HG03457 (cell line): ENCODE data around the gene PTPRT.

Experiments used
- ATAC-seq: cut with Tn5 transposase; IDR thresholded peaks from one replicate; pipeline ENCODE4 v1.9.1; 2021; ENCODE audit warnings: moderate number of reproducible peaks; ENCODE audit not compliant: unreplicated experiment

PTPRT gene

DNA sequence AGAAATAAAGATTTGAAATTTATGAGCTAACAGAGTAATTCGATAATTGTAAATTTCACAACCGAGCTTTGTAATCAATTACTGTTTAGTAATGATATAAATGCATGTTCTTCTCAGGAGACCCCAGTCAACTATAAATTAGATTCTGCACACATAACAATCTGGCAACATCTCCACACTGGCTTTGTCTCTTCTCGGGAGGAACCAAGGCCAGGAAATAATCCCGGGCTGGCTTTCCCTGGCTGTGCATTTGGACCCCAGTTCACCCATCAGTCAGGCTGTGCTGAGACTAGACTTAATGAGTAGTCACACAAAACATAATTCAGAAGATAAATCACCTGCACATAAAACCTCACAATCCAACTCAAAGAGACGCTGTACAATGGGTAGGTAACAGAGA, 65.5 kb downstream of the PTPRT start:
- ATAC-seq = no peak

DNA sequence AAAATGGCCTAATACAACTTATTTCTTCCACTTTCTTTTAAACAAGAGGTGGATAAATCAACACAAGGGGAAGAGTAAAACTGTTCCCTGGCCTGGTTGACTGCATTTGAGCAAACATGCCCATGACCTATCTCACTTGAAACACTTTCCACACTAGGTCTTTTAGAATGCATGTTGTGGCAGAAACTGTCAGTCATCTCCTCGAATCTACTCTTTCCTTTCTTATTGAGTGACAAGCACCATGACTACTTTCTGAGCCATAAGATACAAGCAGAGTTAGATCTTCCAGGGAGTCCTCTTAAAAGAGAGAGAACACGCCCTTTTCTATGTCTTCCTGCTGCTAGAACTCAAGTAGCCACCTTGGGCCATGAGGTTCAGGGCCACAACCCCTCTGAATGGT, 66.5 kb downstream of the PTPRT start:
- no peak for ATAC-seq

- ATAC-seq = no peak
These were observed 70.0 kb downstream of the PTPRT start for GRCh38 chr20:43119720-43120119.

DNA sequence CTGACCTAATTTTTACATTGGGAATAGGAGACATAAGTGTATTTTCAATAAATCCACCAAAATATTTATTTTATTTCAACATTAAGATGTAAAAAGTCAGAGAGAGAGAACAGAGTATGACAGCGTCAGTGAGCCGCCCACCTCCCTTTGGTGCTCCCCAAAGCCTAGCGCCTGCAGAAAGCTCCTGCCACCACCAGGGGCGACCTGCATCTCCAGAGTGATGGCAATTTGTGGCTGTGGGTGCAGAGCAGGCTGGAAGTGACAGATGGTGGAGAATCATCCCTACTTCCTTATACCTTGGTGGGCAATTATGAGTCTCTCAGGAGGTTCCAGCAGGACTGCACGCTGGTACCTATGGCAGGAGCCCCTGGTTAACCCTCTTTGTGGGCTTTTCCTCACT, 87.3 kb downstream of the PTPRT start:
- no peak for ATAC-seq

DNA sequence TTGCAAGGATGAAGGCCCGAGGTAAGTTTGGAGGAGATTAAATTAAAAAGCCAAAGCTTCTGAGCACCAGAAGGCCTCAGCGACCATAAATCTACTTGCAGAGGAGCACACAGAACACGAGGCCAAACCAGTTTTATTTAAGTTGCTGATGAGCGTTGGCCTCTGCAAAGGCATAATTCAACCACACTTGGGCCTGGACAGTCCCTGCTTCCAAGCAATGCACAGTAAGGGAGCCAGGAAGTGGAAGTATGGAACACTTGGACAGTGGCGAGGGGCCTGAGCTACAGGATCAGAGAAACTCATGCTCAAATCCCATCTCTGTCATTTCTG, 92.8 kb downstream of the PTPRT start:
- ATAC-seq = no peak

- ATAC-seq = no peak
These were observed 93.4 kb downstream of the PTPRT start for GRCh38 chr20:43096126-43096930.

DNA sequence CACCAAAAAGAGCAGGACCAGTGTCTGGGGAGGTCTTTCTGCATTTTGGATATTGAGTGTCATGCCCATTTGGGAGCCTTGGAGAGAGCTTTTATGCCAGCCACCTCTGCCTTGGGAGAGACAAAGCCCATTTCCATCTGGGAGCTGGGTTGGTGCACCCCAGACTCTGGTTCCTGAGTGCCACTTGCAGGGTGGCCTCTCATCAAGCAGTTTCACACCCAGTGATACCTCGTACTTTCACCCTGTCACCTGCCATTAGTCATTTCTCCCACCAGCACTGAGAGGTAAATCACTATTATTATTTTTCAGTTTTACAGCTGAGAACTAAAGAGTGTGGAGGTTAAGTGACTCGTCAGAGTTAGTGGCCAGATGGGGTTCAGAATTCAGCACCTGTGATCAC, 94.7 kb downstream of the PTPRT start:
- no peak for ATAC-seq

- no peak for ATAC-seq
These were observed 97.2 kb downstream of the PTPRT start for GRCh38 chr20:43092386-43093088.

DNA sequence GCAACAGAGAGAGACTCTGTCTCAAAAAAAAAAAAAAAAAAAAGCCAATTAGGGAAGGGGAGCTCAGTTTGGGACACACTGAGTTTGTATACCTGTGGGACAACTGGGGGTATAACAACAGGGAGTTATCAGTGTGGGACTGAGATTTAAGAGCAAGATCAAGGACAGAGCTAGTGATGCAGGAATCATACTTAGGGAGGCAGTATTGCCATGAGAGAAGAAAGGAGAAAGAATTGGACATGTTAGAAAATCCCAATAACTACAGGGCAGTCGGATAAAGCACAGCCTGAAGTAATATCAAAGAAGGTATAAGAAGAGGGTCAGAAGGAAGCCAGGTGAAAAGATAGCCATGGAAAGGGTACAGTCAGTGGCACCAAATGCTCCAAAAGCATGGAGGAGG, 121.2 kb downstream of the PTPRT start:
- ATAC-seq = no peak

DNA sequence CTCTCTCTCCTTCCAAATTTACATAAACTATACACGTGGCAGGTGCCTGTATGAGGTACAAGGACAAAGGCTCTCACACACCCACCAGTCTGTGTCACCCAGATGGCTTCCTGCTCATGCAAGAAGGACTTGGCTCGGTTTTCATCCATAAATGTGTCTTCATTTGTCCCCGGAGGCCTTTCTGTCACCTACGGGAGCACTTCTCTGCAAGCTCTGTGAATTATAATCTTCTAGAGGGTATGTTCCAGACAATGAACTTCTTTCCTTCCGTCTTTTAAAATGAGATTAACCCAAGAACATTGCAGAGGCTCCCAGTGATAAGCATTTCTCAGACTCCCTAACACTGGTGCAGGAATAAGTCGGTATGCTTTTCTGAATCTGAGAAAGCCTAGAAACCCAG, 123.6 kb downstream of the PTPRT start:
- ATAC-seq = no peak

- ATAC-seq = no peak
These were observed 124.4 kb downstream of the PTPRT start for GRCh38 chr20:43065299-43065698.

- no peak for ATAC-seq
These were observed 131.6 kb downstream of the PTPRT start for GRCh38 chr20:43058077-43058476.

DNA sequence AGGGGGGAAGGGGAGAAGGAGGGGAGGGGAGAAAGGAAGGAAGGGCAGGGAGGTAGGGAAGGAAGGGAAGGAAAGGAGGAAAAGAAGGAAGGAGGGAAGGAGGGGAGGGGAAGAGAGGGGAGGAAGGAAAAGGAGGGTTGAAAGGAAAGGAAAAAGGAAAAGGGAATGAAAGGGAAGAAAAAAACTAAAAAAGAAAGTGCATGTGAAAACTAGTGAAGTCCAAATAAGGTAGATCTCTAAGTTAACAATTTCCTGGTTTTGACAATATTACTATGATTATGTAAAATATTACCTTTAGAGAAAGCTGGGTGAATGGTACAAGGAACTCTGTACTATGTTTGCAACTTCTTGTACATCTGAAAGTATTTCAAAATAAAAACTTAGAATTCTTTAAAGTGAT, 132.4 kb downstream of the PTPRT start:
- no peak for ATAC-seq

GRCh38 chr20:43055181-43055884, 134.4 kb downstream of the PTPRT start:
- no peak for ATAC-seq

DNA sequence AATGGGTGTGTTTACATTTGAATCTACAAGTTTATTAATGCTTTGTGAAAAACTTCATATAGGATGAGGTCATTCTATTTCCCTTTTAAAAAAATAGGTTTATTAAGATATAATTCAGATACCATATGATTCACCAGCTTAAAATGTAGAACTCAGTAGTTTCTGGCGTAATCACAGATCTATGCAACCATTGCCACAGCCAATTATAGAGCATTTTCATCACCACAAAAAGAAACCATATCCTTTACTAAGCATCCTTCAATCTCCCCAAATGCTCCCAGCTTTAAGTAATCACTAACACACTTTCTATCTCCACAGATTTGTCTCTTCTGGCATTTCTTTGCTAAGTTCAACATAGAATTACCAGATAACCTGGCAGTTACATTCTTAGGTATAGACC, 137.2 kb downstream of the PTPRT start:
- ATAC-seq = no peak

DNA sequence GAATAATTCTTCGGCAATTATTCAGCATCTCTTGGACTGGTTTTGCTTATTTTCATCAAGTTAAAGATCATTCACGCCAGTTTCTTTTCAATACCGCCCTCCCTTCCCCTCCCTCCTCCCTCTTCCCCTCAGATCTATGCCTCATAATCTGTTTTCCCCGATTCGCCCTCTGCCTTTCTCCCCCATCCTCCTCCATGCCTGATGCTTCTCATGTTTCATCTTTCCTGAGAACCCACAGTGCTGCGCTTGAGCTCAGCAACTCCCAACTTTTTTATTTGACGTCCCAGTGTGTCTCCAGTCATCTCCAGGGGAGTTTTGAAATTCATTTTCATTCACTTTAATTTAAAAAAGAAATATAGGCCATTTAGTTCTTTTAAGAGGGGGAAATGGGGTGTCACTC, 142.7 kb downstream of the PTPRT start:
- no peak for ATAC-seq

DNA sequence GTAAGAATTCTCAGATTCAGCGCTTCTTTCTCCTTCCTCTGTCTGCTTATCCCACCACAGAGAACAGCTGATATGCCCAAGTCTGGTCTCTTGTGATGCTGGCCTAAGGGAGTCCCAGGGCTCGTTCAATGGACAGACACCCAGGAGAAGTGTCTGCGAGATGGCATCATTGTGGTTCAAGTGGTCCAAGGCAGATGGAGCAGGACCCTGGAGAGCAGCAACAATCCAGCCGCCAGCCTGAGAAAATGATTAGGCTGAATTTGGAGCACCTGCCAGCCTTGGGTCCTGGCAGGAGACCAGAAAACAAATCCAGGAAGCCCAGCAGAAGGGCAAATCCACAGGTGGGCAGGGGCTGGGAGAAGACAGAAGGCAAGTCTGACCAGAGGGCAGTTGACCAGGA, 145.8 kb downstream of the PTPRT start:
- ATAC-seq = no peak

- no peak for ATAC-seq
These were observed 149.3 kb downstream of the PTPRT start for GRCh38 chr20:43040427-43040826.

DNA sequence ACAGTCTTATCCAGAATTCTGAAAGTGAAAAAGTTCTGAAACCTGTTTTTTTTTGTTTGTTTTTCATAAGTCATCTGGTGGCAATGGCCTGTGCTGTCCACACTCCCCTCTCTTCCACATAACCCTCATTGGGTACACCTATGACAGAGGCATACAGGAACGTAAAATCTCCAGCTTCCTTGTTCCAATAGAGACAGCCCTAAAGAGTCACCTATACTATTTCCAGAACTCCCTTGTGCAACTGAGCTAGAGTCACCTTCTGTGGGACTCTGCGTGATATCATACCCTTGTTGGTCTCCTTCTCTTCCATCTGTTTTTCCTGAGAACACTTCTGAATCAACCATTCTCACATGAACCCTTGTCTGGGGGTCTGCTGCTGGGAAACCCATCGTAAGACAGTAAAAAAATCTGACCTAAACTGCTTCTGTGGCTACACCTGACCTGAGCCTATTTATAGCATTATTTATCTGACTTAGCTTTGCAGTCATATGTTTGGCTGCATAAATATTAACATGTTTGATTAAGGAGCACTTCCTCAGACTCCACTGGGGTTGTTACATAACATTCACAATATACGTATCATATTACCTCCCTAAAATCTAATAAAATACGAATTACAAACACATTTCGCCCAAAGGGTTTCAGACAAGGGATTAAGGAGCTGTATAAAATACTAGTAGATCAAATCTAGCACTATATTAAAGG, 151.9 kb downstream of the PTPRT start:
- no peak for ATAC-seq

GRCh38 chr20:43034981-43035724, 154.6 kb downstream of the PTPRT start:
- ATAC-seq = no peak

- no peak for ATAC-seq
These were observed 157.2 kb downstream of the PTPRT start for GRCh38 chr20:43032459-43032858.
